IMR-90 (cell line): Measurements from ENCODE around the gene TAF10. TPM values are rescaled to one million over a fixed set of nuclear protein-coding genes. Genes with fewer than 3 reads are reported as not detected.
A peak's percentile ranks its signal among the peaks of the same experiment; 100 is the strongest.

Source experiments
- ATAC-seq: fragments of 200-7000 bp; cut with Tn5 transposase; 2 replicates; pipeline ENCODE4 v1.9.1; 2020; ENCODE audit warnings: low read depth, mild to moderate bottlenecking, moderate library complexity
- BruUV-seq: library from RNA; stranded (reverse); fragments of 400-500 nt; replicated peaks from 2 replicates; lab custom pipeline; 2021; lab: Mats Ljungman, UMichigan
- CTCF ChIA-PET: fragments of 300-600 bp; formaldehyde crosslinking; extraction: SDS; loops from one replicate; lab custom pipeline; 2021; ENCODE audit warnings: antibody characterized with exemption; lab: Yijun Ruan, JAX
- POLR2A ChIA-PET: fragments of 300-600 bp; sonication (Branson Sonifier 250); formaldehyde crosslinking; loops from one replicate; lab custom pipeline; 2022; ENCODE audit warnings: antibody characterized with exemption; ENCODE audit not compliant: unreplicated experiment; lab: Charles Lee
- DNase-seq: peaks from one replicate; pipeline ENCODE4 v3.0.0; 2013
- H2AFZ ChIP-seq: replicated peaks from 2 replicates; pipeline ENCODE3; 2013; ENCODE audit warnings: low read length, mild to moderate bottlenecking; ENCODE audit not compliant: poor library complexity
- H2AK5ac ChIP-seq: 2 replicates; pipeline ENCODE4 v1.6.1; 2013; ENCODE audit warnings: low read depth, low read length, inconsistent platforms
- H2AK9ac ChIP-seq: replicated peaks from 2 replicates; pipeline ENCODE3; 2013; ENCODE audit warnings: mild to moderate bottlenecking, low read depth, low read length, moderate library complexity; ENCODE audit not compliant: poor library complexity
- H2BK120ac ChIP-seq: 2 replicates; pipeline ENCODE4 v1.6.1; 2013; ENCODE audit warnings: low read depth, low read length, inconsistent platforms
- H2BK15ac ChIP-seq: 3 replicates; pipeline ENCODE4 v1.6.1; 2013; ENCODE audit warnings: low read depth, low read length, inconsistent platforms
- H2BK20ac ChIP-seq: 2 replicates; pipeline ENCODE4 v1.6.1; 2013; ENCODE audit warnings: low read depth, mild to moderate bottlenecking, inconsistent platforms, low read length, moderate library complexity
- H2BK5ac ChIP-seq: 2 replicates; pipeline ENCODE4 v1.6.1; 2013; ENCODE audit warnings: mild to moderate bottlenecking, low read depth, low read length, inconsistent platforms; ENCODE audit not compliant: poor library complexity, severe bottlenecking
- H3K14ac ChIP-seq: replicated peaks from 2 replicates; pipeline ENCODE4 v1.6.1; 2013; ENCODE audit warnings: low read depth, low read length, inconsistent platforms
- H3K18ac ChIP-seq: 2 replicates; pipeline ENCODE4 v1.6.1; 2013; ENCODE audit warnings: low read depth, low read length, control low read depth
- H3K23ac ChIP-seq: 2 replicates; pipeline ENCODE4 v1.6.1; 2013; ENCODE audit warnings: low read depth, low read length, inconsistent platforms
- H3K27ac ChIP-seq: 2 replicates; pipeline ENCODE4 v1.5.1; 2013; ENCODE audit warnings: mild to moderate bottlenecking, control low read depth, low read length; ENCODE audit not compliant: insufficient read depth
- H3K27me3 ChIP-seq: 2 replicates; pipeline ENCODE4 v1.6.1; 2013; ENCODE audit warnings: low read length; ENCODE audit not compliant: control insufficient read depth, insufficient read depth
- H3K36me3 ChIP-seq: 2 replicates; pipeline ENCODE4 v1.6.1; 2013; ENCODE audit warnings: low read length, mixed read lengths; ENCODE audit not compliant: control insufficient read depth, insufficient read depth
- H3K4ac ChIP-seq: 2 replicates; pipeline ENCODE4 v1.6.1; 2013; ENCODE audit warnings: low read depth, low read length, inconsistent platforms
- H3K4me1 ChIP-seq: 2 replicates; pipeline ENCODE4 v1.6.1; 2013; ENCODE audit warnings: low read length, mixed read lengths; ENCODE audit not compliant: control insufficient read depth, insufficient read depth
- H3K4me2 ChIP-seq: 2 replicates; pipeline ENCODE4 v1.6.1; 2013; ENCODE audit warnings: low read depth, mild to moderate bottlenecking, control low read depth, low read length, moderate library complexity
- H3K4me3 ChIP-seq: 2 replicates; pipeline ENCODE4 v1.5.1; 2013; ENCODE audit warnings: low read depth, mild to moderate bottlenecking, control low read depth, low read length, moderate library complexity; ENCODE audit not compliant: insufficient read depth
- H3K56ac ChIP-seq: 2 replicates; pipeline ENCODE4 v1.6.1; 2013; ENCODE audit warnings: low read length, inconsistent platforms; ENCODE audit not compliant: insufficient read depth; ENCODE audit errors: extremely low read depth
- H3K79me1 ChIP-seq, 2 experiments: 2 replicates each; pipeline ENCODE4 v1.6.1; 2013; ENCODE audit warnings: low read length in 2 of 2, inconsistent platforms in 1 of 2, low read depth in 1 of 2
- H3K9ac ChIP-seq: 2 replicates; pipeline ENCODE4 v1.6.1; 2013; ENCODE audit warnings: low read depth, low read length, control low read depth
- H3K9me1 ChIP-seq: 2 replicates; pipeline ENCODE4 v1.6.1; 2013; ENCODE audit warnings: low read length, inconsistent platforms; ENCODE audit not compliant: insufficient read depth
- H3K9me3 ChIP-seq: 2 replicates; pipeline ENCODE4 v1.6.1; 2013; ENCODE audit warnings: low read length; ENCODE audit not compliant: control insufficient read depth, insufficient read depth
- H4K20me1 ChIP-seq: 2 replicates; pipeline ENCODE4 v1.6.1; 2013; ENCODE audit warnings: low read length, inconsistent platforms; ENCODE audit not compliant: insufficient read depth
- H4K5ac ChIP-seq: 2 replicates; pipeline ENCODE4 v1.6.1; 2013; ENCODE audit warnings: mild to moderate bottlenecking, low read depth, low read length, control low read depth
- H4K8ac ChIP-seq, 2 experiments: 2 replicates each; pipeline ENCODE4 v1.6.1; 2013; ENCODE audit warnings: low read depth in 2 of 2, low read length in 2 of 2, control low read depth in 1 of 2, inconsistent platforms in 1 of 2
- H4K91ac ChIP-seq: 2 replicates; pipeline ENCODE4 v1.6.1; 2013; ENCODE audit warnings: low read depth, low read length, inconsistent platforms; ENCODE audit not compliant: insufficient read depth
- BHLHE40 ChIP-seq: fragments of 150-350 bp; IDR thresholded peaks from 2 replicates; pipeline ENCODE4 v1.6.1; 2016; ENCODE audit warnings: mild to moderate bottlenecking, low read depth, low read length
- CEBPB ChIP-seq: IDR thresholded peaks from 2 replicates; pipeline ENCODE4 v1.6.1; 2012; ENCODE audit warnings: low read depth, low read length, improper control_type of control experiment
- MAZ ChIP-seq: IDR thresholded peaks from 2 replicates; pipeline ENCODE4 v1.6.1; 2012; ENCODE audit warnings: low read depth, mild to moderate bottlenecking, low read length, improper control_type of control experiment, moderate library complexity, borderline replicate concordance
- MXI1 ChIP-seq: IDR thresholded peaks from 2 replicates; pipeline ENCODE4 v1.6.1; 2012; ENCODE audit warnings: low read depth, mild to moderate bottlenecking, low read length, moderate library complexity, borderline replicate concordance
- WGBS, 2 experiments: methylation state at CpG; one replicate each; pipeline versions ENCODE4 v1.1.5 to v1.1.7; 2013; ENCODE audit warnings: missing lambda C conversion rate in 2 of 2; ENCODE audit not compliant: insufficient read length in 1 of 2; ENCODE audit errors: extremely low coverage in 2 of 2; 5-methylcytosine and 5-hydroxymethylcytosine counted together
- dilution Hi-C: fragments of 300-500 bp; cut with HindIII; formaldehyde crosslinking; loops from one replicate; pipeline ENCODE4 v1.14.3; 2018; ENCODE audit warnings: low sequenced_read_pairs; ENCODE audit not compliant: unreplicated experiment
- in situ Hi-C: fragments of 300-500 bp; cut with MboI; formaldehyde crosslinking; loops from 3 replicates; pipeline ENCODE4 v1.14.3; 2019; ENCODE audit warnings: low sequenced_read_pairs, inconsistent platforms, mixed read lengths
- intact Hi-C: fragments of 100-400 bp; cut with micrococcal nuclease; formaldehyde crosslinking; loops from 2 replicates; pipeline ENCODE4 v1.10.0; 2022
- polyA plus RNA-seq, 3 experiments: library from polyadenylated mRNA; depleted of rRNA; stranded (reverse); fragments of >200 nt; gene quantifications; 2 replicates each; pipeline ENCODE4 v1.2.3, GENCODE V29; 2012; ENCODE audit warnings: low replicate concordance in 1 of 3
- total RNA-seq: library from RNA; depleted of rRNA; stranded (reverse); fragments of >200 nt; gene quantifications from 2 replicates; pipeline ENCODE4 v1.2.3, GENCODE V29; 2012

TAF10 gene
- total and polyA plus RNA-seq, 2 of the 4 experiments (the other 2 are of a cell fraction): 18.6 to 132 TPM

GRCh38 chr11:6613496-6613895 lies 1.5 kb upstream of the TAF10 start:
- Histone ChIP-seq H3K79me1 (peaks cover 24 to 82% of the 10 kb centered on the region in 2 experiments), H3K4me2 (no peak overlapping the region), H3K4me3 (no peak overlapping the region), H2AK5ac (no peak overlapping the region), H3K27ac (no peak overlapping the region), H4K8ac (0 out of 4 replicates have a peak overlapping the region, but pooled peaks of 1 of the 2 experiments have one; percentile 98), H3K36me3 (peaks cover 55% of the 10 kb centered on the region), H2AK9ac (no peak overlapping the region), H3K4me1 (peaks cover 24% of the 10 kb centered on the region), H3K27me3 (no peaks in the 10 kb centered on the region), H3K56ac (no peak overlapping the region), H3K9me1 (peaks cover 34% of the 10 kb centered on the region), H2BK20ac (no peak overlapping the region), H3K9me3 (no peaks in the 10 kb centered on the region), H2BK120ac (no peak overlapping the region), H4K5ac (no peak overlapping the region), H2AFZ (no peak overlapping the region), H2BK15ac (no peak overlapping the region), H3K18ac (no peak overlapping the region), H3K14ac (no peak overlapping the region), H4K91ac (no peak overlapping the region), H2BK5ac (no peak overlapping the region), H3K23ac (no peak overlapping the region), H3K4ac (no peak overlapping the region), H3K9ac (no peak overlapping the region), H4K20me1 (peaks cover 12% of the 10 kb centered on the region)
- ATAC-seq (no peak), DNase-seq (no peak)
- intact Hi-C loops: no loop called here
- in situ Hi-C loops: no loop called here
- ChIA-PET POLR2A (no interaction called here), CTCF (interaction anchor here (0.8 to 1.1 kb wide), 3 partner anchors 10 to 235 kb away, joined by 3 read pairs; partner anchors contain the start of gene ILK)
- dilution Hi-C loops: no loop called here
- BruUV-seq: TSS peak; percentile 65
- WGBS, 2 experiments: 100% methylated on average over 2 of the region's 3 CpGs; no CpG with 5 or more reads in 1 of the 2 experiments
- no peak for TF ChIP-seq MXI1
- TF ChIP-seq MAZ: no peak
- no peak for TF ChIP-seq BHLHE40
- TF ChIP-seq CEBPB: no peak
